HG02884 (cell line): ENCODE data around the gene CFAP61.
"Not testable (repeated sequence)": the region's sequence is repeated elsewhere in the genome, so short reads cannot be mapped to it uniquely, and the experiment has no call there.

Source experiments
- ATAC-seq: cut with Tn5 transposase; IDR thresholded peaks from one replicate; pipeline ENCODE4 v1.9.1; 2021; ENCODE audit warnings: mild to moderate bottlenecking, moderate library complexity; ENCODE audit not compliant: unreplicated experiment

CFAP61 gene

DNA sequence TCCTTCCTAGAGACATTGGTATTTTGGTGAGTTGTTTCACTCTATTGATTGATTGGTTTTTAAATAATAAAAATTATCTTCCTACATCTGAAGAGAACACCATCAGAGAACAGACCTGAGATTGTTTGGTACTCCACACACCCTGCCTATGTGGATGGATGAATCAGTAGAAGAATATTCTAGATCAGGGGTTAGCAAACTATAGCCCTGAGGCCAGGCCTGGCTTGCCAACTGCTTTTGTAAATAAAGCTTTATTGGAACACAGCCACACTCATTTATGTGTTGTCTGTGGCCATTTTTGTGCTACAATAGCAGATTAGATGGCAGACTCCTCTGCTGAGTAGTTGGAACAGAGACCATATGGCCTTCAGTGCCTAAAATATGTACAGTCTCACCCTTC lies 176.0 kb downstream of the CFAP61 start:
- ATAC-seq: no peak

DNA sequence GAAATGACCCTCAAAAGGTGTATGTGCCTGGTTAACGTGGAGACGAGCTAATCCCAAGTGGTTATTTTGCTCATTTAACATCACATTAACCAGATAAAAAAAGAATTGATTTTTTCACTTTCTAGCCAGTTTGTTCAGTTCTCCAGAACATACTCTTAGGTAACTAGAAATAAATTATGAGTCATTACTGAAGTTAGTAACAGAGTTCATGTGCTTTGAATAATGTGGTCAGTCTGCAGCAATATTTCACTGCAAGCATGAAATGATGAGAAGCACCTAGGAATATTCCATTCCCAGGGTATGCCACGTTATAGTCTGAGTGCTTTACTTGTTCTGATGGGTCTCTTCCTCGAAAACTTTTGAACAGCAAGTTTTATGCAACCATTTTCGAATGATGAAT lies 177.3 kb downstream of the CFAP61 start:
- ATAC-seq: no peak

DNA sequence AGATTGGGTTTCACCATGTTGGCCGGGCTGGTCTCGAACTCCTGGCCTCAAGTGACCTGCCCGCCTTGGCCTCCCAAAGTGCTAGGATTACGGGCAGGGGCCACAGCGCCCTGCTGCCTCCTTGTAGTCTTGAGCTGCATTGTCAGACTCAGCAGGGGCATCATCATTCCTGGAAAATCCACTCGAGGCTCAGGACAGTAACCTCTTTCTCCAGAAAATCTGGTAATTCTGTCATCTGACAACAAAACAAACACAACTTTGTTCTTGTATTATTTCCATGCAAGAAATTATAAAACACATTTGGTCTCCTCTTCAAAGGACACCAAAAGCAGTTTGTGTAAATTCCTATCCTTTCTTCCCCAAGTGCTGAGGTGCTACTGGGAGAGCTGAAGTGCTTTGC lies 178.4 kb downstream of the CFAP61 start:
- no peak for ATAC-seq

DNA sequence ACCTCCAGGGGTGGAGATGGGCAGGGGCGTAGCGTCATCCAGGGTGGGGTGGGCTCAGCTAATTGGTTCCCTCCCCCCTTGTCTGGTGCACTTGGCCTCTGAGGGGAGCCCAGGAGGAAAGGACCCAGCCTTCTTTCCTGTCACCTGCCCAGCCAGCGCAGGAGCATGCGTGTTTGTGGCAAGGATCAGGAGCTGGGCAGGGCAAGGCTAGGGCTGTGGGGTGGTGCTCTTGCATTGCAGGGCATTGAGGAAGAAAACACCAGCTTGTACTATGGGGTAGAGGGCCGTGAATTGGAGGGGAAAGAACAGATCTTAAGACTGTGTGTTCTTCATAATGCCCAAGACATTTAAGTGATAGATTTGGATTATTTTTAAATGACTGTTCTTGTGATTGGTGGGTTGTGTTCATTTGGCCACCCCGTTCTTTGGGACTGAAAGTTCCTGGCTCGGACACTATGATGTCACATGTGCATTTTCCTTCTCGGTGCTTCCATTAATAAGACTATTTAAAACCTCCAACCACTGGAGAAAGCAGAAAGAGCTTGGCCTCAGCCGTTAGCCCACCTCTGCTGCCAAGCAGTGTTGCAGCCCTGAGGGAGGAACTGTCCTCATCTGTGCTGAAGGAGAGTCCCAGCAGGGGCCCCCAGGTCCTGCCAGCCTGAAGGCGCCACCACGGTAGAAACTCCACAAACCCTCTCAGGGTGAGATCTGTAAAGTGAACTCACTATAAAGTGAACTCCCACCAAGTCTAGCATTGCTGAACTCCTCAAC lies 179.4 kb downstream of the CFAP61 start:
- ATAC-seq: no peak

DNA sequence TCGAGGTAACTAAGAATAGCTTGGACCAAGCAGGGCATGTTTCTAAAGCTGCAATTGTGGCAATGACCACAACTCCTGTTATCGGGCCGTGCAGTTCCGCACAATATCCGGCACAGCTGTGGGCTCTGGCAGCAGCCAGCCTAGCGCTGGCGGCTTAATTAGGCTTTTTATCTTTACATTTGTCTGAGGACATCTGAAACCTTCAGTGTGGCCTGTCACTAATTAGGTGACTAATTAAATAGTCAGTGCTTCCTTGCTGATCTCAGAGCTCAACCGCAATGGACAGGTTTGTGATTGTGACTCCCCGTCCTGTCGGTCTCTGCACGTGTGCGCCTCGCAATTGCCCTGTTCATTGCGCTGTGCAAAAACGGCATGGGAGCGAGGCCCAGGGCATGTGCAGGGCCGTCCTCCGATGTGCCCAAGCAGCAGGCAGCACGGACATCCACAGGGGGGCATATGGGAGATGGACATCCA lies 180.7 kb downstream of the CFAP61 start:
- ATAC-seq: no peak

DNA sequence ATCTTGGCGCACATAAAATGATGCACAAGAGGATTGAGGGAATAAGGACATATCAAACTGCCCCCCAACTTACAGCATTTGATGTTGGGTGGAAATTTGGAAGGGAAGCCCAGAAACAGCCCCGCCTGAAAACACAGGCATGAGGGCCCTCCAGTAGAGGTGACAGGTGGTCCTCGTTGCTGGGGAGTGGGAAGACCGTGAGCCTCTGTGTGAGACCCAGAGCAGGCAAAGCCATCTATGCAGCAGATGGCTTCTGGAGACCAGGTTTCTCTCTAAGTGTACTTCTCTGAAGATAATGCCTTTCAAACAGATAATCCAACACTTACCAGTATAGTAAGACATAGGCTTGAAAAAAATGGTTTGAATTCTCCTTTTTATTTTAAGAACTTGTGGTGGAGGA lies 183.3 kb downstream of the CFAP61 start:
- ATAC-seq: no peak

DNA sequence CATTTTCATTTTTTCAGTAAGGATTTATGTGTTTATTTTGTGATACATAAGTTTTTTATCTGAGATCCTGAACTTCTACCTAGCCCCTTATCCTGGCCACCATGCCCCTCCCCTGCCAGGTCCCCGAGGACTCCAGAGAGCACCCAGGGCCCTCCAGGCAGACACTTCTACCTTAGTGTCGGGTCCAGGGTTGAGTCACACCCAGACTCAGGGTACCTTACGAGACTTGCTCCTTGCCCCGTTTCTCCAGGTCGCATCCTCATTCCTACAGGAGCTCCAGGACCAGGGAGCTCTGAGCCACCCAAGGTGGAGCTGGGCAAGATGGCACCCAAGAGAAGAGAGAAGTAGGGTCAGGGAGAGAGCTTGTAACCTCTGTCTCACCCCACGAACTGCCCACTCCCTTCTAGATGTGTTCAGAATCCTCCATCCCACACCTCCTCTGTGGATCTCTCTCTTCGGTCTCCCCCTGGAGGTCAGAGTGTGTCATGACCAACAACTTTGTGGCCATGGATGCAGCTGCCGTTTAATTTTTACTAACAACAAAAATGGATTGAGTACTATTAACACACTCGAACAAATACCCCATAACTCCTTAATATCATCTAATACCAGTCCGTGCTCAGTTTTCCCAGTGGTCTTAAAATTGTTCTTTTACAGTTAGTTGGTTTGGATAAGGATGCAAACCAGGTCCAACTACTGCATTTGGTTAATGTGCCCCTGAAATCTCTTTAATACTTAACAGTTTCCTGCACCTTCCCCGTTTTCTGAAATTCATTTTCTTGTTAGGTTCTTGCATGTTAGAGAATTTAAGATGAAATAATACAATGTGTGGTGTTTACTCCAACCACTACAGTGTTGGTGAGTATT lies 185.0 kb downstream of the CFAP61 start:
- peak; percentile 75 for ATAC-seq

DNA sequence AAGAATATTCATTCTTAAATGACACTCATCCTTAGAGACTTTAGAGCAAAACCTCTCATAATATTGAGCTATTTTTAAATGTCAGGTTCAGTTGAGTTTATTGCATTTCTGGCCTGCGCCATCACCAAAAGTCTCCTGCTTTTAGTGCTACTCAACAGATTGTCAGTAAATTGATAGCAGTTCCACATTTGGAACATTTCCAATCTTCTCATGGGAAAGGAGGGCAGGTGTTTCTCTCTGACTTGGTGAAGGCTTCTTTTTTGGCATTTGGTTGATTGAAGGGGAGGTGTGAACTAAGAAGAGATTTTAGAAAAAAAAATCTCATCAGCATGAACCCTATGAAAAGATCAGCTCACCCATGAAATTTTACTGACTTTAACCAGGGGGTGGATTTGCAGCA lies 189.6 kb downstream of the CFAP61 start:
- ATAC-seq: no peak

DNA sequence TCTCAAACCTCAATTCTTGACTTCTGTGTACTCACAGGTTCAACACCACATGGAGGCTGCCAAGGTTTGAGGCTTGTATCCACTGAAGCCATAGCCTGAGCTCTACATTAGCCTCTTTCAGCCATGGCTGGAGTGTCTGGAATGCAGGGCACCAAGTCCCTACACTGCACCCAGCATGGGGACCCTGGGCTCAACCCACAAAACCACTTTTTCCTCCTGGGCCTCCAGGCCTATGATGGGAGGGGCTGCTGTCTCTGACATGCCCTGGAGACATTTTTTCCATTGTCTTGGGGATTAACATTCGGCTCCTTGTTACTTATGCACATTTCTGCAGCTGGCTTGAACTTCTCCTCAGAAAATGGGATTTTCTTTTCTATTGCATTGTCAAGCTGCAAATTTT lies 192.1 kb downstream of the CFAP61 start:
- not testable (repeated sequence) for ATAC-seq

DNA sequence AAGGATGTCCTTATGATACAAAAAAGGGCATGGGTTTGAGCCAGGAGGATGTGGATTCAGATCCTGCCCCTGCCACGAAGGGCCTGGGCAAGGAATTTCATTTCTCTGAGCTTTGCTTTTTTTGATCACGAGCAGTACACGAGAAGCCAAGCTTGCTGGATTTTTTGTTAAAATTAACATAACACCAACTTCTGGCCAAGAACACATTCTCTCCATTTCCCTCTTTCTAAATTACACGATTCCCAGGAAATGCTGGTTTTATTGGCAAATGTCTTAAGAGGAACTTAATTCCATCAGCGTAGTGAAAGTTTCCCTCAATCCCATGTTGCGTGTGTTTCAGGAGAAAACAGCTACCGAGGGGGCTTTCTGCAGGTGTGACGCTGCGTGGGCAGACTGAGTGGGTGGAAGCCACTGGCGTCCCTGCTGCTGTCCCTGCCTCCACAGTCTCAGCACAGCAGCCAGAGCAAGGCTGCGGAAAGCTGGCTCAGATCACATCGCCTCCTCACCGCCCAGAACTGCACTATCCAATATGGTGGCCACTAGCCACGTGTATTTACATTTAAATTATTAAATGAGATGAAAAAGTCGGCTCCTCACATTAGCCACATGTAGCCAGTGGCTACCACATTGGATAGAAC lies 194.8 kb downstream of the CFAP61 start:
- ATAC-seq: no peak

DNA sequence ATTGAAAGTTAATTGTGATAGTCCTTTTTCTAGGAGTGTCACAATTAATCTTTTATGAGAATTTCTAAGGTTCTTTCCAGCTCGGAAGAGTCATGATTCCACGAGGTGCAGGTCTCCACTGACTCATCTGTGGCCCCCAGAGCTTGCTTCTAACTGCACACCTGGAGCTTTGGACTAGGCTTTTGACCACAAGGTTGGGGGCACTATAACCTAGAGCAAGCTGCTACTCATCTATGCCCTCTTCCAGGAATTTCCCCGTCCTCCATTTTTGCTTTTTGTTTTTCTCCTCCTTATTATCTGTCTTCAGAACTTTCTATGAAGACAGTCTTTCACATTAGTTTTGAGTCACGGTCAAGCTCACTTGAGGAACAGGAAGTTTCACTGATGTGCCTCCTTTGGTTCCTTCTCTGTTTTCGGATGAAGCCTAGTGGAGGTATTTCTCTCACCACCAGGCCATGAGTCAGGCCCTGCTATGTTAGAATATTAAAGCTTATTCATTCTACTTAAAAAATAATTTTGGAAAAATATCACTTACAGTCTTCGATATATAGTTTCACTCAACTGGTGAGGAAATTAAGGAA lies 196.4 kb downstream of the CFAP61 start:
- no peak for ATAC-seq

DNA sequence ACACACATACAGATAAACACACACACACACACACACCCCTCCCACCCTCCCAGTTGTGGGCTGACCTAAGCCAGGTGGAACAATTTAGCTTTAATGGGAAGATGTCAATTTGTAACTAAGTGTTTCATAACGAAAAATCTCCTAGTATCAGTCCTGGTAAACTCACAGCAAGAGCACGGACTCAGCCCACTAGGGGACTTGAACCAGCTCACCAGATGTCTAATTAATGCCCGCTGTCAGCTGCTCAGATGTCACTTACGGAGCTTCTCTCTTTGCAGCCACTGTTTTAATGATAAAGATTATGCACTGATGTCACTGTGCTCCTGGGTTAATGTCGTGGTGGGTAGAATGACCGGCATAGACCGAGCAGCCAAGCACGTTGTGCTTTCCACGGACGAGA lies 199.0 kb downstream of the CFAP61 start:
- ATAC-seq: no peak

DNA sequence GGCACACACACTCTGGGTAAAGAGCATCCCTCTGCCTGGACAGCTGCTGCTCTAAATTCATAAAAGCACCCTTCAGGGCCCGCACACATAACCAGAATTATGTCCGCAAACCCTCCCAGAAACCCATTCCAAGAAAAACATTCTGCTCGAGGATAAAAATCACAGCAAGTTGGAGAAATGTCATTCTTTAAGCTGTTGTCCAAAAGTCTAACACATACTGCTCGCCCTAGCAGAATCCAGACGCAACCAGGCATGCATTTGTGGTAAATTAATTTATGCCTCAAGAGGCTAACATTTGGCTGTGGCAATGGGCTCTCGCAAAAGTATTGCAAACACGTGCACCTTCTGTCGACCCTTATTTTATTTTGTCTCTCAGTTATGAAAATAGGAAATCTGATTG lies 199.5 kb downstream of the CFAP61 start:
- no peak for ATAC-seq

DNA sequence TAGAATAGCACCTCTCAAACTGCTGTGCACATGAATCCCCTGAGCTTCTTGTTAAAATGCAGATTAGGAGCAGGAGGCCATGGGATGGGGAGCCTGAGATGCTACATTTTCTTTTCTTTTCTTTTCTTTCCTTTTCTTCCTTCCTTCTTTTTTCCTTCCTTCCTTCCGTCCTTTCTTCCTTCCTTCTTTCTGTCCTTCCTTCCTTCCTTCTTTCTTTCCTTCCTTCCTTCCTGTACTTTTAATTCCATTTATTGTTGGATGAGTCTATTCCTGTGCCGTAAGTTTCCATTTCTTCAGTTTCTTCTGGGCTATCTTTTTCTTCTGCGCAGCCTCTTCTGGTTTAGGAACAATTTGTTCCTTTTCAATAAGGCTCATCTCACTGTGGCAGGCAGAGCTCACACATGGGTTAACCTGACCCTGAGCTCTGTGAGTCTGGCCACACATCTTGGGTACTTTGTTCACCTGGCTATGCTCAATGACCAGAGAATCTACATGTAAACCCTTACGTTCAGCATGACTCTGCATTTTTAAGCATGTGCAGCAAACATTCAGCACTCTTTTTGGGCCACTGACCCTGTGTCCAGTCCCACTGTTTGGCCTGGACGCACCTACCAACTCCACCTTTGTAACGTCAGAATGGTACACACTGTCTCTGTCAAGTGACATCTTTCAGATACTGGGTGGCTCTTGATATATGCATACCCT lies 200.9 kb downstream of the CFAP61 start:
- ATAC-seq: no peak

DNA sequence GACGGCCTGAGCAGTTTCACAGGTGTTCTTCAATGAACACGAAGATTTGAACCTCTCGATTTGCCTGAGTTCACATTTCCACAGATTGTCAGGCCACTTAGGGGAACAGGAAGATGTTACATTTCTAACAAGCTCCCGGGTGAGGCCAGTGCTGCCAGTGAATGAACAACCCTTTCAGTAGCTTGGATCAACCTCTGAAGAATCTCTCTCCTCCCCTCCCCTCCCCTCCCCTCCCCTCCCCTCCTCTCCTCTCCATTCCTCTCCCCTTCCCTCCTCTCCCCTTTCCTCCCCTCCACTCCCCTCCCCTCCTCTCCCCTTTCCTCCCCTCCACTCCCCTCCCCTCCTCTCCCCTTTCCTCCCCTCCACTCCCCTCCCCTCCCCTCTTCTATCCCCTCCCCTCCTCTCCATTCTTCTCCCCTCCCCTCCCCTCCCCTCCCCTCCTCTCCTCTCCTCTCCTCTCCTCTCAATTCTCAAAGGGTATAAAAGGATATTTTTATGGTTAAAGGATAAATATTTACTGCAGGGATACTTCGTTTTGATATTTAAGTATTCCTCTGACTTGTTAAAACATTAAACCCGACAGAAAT lies 201.5 kb downstream of the CFAP61 start:
- no peak for ATAC-seq

DNA sequence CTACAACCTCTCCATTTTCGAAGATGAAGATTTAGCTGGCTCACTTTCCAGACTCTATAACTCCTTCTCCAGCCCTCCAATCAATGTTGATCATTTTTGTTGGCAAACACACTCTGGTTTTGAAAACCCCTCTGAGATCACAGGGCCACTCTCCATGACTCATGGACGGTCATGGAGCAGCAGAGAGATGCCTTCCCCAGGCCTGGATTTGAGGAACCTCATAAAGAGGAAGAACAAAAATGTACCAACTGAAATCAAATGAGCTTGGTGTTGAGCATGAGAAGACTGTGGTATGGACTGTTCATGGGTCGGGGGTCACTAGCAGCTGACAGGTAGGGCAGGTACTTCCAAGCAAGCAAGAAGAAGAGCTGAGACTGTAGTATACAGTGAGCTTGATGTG lies 202.8 kb downstream of the CFAP61 start:
- no peak for ATAC-seq

DNA sequence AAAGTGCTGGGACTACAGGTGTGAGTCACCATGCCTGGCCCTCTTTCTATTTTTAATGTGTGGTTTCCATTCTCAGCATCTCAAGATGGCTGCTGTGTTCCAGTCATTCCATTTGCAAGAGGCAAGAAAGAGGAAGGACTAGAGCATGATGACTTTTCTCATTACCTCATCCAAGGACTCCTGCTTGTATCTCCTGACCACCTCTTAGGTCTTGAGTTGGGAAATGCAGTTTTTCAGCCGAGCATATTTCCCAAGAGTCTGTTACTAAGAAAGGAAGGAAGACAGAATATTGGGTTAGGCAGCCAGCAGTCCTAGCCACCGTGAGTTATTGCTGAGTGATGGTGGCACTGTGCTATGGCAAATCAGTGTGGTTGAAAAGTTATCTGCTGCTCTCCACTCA lies 207.2 kb downstream of the CFAP61 start:
- no peak for ATAC-seq

DNA sequence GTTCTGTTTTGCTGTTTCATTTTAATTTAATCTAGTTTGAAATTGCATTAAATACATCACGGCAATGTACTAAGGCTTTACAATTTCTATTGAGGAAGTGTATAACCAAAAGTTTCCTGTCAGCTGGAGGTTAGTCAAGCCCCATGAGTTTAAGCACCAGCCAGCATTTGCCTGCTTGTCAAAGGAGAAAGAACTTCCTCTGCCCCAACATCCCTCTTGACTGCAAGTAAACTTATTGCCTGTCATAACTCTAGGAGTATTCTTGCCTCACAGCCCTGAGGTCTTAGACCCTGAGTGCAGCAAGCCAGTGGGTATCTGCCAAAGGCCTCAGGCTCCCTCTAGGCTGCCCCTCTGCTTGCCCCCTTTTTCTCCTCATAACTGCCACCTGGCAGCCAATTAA lies 208.8 kb downstream of the CFAP61 start:
- ATAC-seq: no peak

DNA sequence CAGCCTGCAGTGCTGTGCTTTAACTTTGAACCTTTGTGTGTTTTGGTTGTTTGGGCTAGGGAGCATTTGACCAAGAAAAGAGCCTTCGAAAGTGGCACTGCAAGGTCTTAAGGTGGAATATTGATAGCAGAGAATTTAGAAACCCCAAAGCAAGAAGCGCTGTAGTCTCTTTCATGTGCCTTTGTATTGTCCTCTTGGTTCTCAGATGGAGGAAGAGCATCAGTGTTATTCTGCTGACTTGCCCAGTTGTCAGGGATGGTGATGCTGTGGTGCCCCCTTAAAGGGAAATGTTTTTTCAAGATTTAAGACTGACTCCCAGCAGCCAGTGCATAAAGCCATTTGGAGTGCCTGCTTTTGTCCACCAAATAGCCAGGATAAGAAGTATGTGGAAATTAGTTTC lies 212.9 kb downstream of the CFAP61 start:
- ATAC-seq: no peak

DNA sequence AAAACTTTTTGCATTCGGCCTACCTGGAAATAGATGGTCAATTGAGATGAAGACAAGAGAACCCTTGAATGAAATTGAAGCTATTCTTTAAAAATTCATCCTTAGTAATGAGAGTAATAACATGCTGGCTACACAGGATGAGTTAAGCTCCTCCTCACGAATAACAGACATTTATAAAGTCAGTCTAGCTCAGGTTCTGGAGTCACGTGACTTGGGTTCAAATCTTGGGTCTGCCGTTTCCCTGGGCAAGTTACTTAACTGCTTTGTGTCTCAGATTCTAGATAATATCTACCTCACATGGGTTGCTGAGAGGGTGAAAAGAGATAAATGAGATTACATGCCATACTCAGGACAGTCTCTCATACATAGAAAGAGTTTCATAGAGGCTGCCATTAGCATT lies 214.2 kb downstream of the CFAP61 start:
- no peak for ATAC-seq
